Measurements from ENCODE around the gene RXFP1.
"Not testable (repeated sequence)": the region's sequence is repeated elsewhere in the genome, so short reads cannot be mapped to it uniquely, and the experiment has no call there.

The RXFP1 gene

DNA sequence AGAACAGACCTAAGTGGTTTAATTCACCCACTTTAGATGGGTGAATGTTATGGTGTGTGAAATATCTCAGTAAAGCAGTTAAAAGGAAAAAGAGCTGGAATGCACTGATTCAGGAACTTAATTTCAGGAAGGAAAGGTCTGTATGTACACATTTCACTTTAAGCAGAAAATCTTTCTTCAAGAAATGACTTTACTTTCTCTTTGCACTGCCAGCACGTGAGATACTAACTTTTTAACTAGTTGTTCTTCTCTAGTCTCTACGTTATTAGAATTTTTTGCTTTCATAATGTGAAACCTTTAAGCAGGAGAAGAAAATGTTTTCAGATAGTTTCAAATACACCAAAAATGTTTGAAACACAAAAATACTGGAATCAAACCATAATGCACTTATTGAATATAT, 131.2 kb downstream of the RXFP1 start:
- TF ChIP-seq, protein P1, sequence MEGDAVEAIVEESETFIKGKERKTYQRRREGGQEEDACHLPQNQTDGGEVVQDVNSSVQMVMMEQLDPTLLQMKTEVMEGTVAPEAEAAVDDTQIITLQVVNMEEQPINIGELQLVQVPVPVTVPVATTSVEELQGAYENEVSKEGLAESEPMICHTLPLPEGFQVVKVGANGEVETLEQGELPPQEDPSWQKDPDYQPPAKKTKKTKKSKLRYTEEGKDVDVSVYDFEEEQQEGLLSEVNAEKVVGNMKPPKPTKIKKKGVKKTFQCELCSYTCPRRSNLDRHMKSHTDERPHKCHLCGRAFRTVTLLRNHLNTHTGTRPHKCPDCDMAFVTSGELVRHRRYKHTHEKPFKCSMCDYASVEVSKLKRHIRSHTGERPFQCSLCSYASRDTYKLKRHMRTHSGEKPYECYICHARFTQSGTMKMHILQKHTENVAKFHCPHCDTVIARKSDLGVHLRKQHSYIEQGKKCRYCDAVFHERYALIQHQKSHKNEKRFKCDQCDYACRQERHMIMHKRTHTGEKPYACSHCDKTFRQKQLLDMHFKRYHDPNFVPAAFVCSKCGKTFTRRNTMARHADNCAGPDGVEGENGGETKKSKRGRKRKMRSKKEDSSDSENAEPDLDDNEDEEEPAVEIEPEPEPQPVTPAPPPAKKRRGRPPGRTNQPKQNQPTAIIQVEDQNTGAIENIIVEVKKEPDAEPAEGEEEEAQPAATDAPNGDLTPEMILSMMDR (IDR thresholded peaks at IDR 0.05; ENCODE audit: extremely low read depth, insufficient read depth, missing control alignments) = no peak
- in situ Hi-C loops (cut with MboI; ENCODE audit: low pct_unique_long_range_greater_than_20kb, low sequenced_read_pairs, unreplicated experiment) = no loop called here
- DNase-seq (ENCODE audit: low spot score) = no peak

DNA sequence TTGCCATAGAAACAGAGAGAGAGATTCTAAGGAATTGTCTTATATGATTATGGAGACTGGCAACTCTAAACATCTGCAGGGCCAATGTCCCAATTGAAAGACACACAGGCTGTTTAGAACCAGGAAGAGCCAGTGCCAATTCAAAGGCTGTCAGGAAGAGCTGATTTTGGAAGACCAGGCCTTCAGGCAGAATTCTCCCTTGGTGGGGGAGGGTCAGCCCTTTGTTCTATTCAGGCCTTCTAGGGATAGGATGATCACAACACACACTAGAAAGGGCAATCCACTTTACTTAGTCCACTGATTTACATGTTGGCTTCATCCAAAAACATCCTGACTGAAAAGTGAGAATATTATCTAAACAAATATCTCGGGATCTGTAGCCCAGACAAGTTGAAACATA, 134.8 kb downstream of the RXFP1 start:
- TF ChIP-seq, protein P1 (IDR thresholded peaks at IDR 0.05; ENCODE audit: extremely low read depth, insufficient read depth, missing control alignments) = no peak
- DNase-seq (ENCODE audit: low spot score) = no peak
- in situ Hi-C loops (cut with MboI; ENCODE audit: low pct_unique_long_range_greater_than_20kb, low sequenced_read_pairs, unreplicated experiment) = no loop called here

DNA sequence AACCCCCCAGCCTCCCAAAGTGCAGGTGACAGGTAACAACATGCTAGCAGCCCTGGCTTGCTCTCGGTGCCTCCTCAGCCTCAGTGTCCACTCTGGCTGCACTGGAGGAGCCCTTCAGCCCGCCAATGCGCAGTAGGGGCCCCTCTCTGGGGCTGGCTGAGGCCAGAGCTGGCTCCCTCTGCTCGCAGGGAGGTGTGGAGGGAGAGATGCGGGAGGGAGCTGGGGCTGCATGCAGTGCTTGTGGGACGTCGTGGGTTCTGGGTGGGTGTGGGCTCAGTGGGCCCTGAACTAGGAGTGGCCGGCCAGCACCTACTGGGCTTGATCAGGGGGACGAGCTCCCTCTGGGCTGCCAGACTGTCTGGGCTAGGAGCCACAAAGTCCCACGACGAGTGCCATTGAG, 135.6 kb downstream of the RXFP1 start:
- DNase-seq (ENCODE audit: low spot score) = no peak
- in situ Hi-C loops (cut with MboI; ENCODE audit: low pct_unique_long_range_greater_than_20kb, low sequenced_read_pairs, unreplicated experiment) = no loop called here
- TF ChIP-seq, protein P1 (IDR thresholded peaks at IDR 0.05; ENCODE audit: extremely low read depth, insufficient read depth, missing control alignments) = no peak

DNA sequence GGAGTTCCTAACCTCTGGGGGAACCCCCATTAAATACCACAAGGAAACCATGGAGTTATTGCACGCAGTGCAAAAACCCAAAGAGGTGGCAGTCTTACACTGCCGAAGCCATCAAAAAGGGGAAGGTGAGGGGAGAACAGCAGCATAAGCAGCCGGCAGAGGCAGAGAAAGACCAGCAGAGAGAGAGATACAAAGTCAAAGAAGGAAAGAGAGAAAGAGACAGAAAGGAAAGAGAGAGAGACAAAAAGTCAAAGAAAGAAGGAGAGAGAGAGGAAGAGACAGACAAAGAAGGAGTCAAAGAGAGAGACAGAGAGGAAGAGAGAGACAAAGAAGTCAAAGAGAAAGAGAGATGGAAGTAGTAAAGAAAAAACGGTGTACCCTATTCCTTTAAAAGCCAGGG, 141.6 kb downstream of the RXFP1 start:
- in situ Hi-C loops (cut with MboI; ENCODE audit: low pct_unique_long_range_greater_than_20kb, low sequenced_read_pairs, unreplicated experiment); DNase-seq (ENCODE audit: low spot score): not testable (repeated sequence)

DNA sequence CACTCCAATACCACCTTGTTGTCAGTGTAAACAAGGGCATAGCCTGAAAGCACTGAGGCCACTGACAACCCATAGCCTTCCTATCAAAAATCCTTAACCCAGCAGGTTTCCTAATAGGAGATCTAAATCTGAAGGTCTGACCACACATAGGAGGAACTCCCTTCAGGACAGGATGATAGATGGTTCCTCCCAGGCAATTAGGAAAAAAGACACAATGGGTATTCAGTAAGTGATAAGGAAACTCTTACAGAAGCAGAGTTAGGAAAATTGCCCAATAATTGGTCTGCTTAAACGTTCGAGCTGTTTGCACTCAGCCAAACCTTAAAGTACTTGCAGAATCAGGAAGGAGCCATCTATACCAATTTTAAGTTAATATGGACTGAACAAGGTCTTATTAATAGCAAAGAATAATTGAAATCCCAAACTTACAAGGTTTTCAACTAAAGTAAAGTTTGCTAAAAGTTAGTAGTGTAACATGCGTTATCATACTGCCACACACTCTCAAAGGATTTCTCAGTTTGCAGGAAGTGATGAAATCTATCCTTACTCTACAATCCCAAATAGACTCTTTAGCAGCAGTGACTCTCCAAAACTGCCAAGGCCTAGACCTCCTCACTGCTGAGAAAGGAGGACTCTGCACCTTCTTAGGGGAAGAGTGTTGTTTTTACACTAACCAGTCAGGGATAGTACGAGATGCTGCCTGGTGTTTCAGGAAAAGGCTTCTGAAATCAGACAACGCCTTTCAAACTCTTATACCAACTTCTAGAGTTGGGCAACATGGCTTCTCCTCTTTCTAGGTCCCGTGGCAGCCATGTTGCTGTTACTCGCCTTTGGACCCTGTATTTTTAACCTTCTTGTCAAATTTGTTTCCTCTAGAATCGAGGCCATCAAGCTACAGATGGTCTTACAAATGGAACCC, 142.3 kb downstream of the RXFP1 start:
- DNase-seq (ENCODE audit: low spot score); in situ Hi-C loops (cut with MboI; ENCODE audit: low pct_unique_long_range_greater_than_20kb, low sequenced_read_pairs, unreplicated experiment): not testable (repeated sequence)

DNA sequence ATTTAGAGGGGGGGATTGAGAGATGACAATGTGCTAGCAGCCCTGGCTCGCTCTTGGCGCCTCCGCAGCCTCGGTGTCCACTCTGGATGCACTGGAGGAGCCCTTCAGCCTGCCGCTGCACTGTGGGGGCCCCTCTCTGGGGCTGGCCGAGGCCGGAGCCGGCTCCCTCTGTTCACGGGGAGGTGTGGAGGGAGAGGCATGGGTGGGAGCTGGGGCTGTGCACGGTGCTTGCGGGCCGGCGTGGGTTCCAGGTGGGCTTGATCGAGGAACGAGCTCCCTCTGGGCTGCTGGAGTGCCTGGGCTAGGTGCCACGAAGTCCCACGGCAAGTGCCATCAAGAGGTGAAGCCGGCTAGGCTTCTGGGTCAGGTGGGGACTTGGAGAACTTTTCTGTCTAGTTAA, 143.1 kb downstream of the RXFP1 start:
- TF ChIP-seq, protein P1 (IDR thresholded peaks at IDR 0.05; ENCODE audit: extremely low read depth, insufficient read depth, missing control alignments) = no peak
- no peak for DNase-seq (ENCODE audit: low spot score)
- in situ Hi-C loops (cut with MboI; ENCODE audit: low pct_unique_long_range_greater_than_20kb, low sequenced_read_pairs, unreplicated experiment) = no loop called here

DNA sequence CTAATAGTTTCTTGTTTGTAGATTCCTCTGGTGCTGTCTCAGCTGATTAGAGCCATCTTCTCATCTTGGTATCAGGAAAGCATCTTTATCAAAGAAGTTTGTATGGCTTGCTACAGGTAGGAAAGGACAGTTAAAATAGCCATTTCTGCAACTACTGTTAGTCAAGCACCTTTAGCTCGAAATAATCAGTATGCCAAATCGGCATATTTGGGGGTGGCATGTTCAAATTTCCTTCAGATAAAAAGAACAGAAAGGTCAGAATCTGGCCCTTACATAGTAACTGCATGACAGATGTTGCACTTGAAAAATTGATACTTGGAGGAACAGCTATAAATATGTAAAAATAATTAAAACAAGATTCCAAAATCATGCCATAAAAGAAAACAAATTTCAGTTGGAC, 145.2 kb downstream of the RXFP1 start:
- in situ Hi-C loops (cut with MboI; ENCODE audit: low pct_unique_long_range_greater_than_20kb, low sequenced_read_pairs, unreplicated experiment) = no loop called here
- no peak for DNase-seq (ENCODE audit: low spot score)
- TF ChIP-seq, protein P1 (IDR thresholded peaks at IDR 0.05; ENCODE audit: extremely low read depth, insufficient read depth, missing control alignments) = no peak

Measured in GM13977 (cell line).